Neural cell (in vitro differentiated cells): Measurements from ENCODE around the gene NKAIN2. TPM values are rescaled to one million over a fixed set of nuclear protein-coding genes. Genes with fewer than 3 reads are reported as not detected.

Experiments
- H2AFZ ChIP-seq: fragments of 200-600, 300-800 bp; sonication (generic), shearing (Covaris generic); 2 replicates; pipeline ENCODE4 v1.6.0; 2014; ENCODE audit warnings: low read depth, mild to moderate bottlenecking, antibody characterized with exemption, low read length, moderate library complexity
- H3F3A ChIP-seq: fragments of 200-600 bp; shearing (Covaris generic); 2 replicates; pipeline ENCODE4 v1.6.1; 2016; ENCODE audit warnings: mild to moderate bottlenecking, moderate library complexity, mixed read lengths, antibody characterized with exemption, low read length; ENCODE audit not compliant: insufficient read depth, poor library complexity, severe bottlenecking
- H3K27ac ChIP-seq: fragments of 200-600, 300-800 bp; sonication (generic), shearing (Covaris generic); 2 replicates; pipeline ENCODE4 v1.5.1; 2014; ENCODE audit warnings: mild to moderate bottlenecking, low read length, moderate library complexity
- H3K27me3 ChIP-seq: fragments of 300-800, 200-600 bp; sonication (generic), shearing (Covaris generic); 2 replicates; pipeline ENCODE4 v1.6.0; 2014; ENCODE audit warnings: mild to moderate bottlenecking, low read depth, low read length, moderate library complexity; ENCODE audit not compliant: insufficient read depth
- H3K36me3 ChIP-seq: fragments of 300-800, 200-600 bp; sonication (generic), shearing (Covaris generic); 2 replicates; pipeline ENCODE4 v1.5.1; 2014; ENCODE audit warnings: mild to moderate bottlenecking, antibody characterized with exemption, low read length, moderate library complexity; ENCODE audit not compliant: insufficient read depth
- H3K4me2 ChIP-seq: fragments of 300-800, 200-600 bp; sonication (generic), shearing (Covaris generic); 2 replicates; pipeline ENCODE4 v1.6.0; 2014; ENCODE audit warnings: mild to moderate bottlenecking, low read length
- H3K4me3 ChIP-seq: fragments of 300-800, 200-600 bp; sonication (generic), shearing (Covaris generic); 2 replicates; pipeline ENCODE4 v1.5.1; 2014; ENCODE audit warnings: mild to moderate bottlenecking, low read length, moderate library complexity
- H3K79me2 ChIP-seq: fragments of 200-600 bp; shearing (Covaris generic); replicated peaks from 2 replicates; pipeline ENCODE4 v1.6.0; 2014; ENCODE audit warnings: mild to moderate bottlenecking, low read length, moderate library complexity; ENCODE audit not compliant: insufficient read depth
- H3K9ac ChIP-seq: fragments of 300-800, 200-600 bp; sonication (generic), shearing (Covaris generic); 2 replicates; pipeline ENCODE4 v1.6.1; 2016; ENCODE audit warnings: mild to moderate bottlenecking, low read length, mixed read lengths
- H3K9me2 ChIP-seq: fragments of 200-600 bp; shearing (Covaris generic); 2 replicates; pipeline ENCODE4 v1.6.1; 2016; ENCODE audit warnings: mild to moderate bottlenecking, low read length, mixed read lengths; ENCODE audit not compliant: insufficient read depth
- H3K9me3 ChIP-seq: fragments of 200-600, 300-800 bp; sonication (generic), shearing (Covaris generic); 2 replicates; pipeline ENCODE4 v1.6.1; 2016; ENCODE audit warnings: mild to moderate bottlenecking, mixed run types, low read length, moderate library complexity, mixed read lengths
- H4K20me1 ChIP-seq: fragments of 200-600 bp; shearing (Covaris generic); 2 replicates; pipeline ENCODE4 v1.6.1; 2016; ENCODE audit warnings: mild to moderate bottlenecking, mixed run types; ENCODE audit not compliant: insufficient read depth
- EP300 ChIP-seq: fragments of 450-650 bp; conservative IDR thresholded peaks from 2 replicates; pipeline ENCODE4 v1.6.1; 2014; ENCODE audit warnings: antibody characterized with exemption, mild to moderate bottlenecking, moderate library complexity; ENCODE audit not compliant: poor library complexity, severe bottlenecking
- EZH2 ChIP-seq: fragments of 200-600, 300-800 bp; shearing (Covaris generic), sonication (generic); IDR thresholded peaks from 2 replicates; pipeline ENCODE4 v1.6.1; 2014; ENCODE audit warnings: antibody characterized with exemption, low read length, borderline replicate concordance, mild to moderate bottlenecking; ENCODE audit not compliant: insufficient read depth, poor library complexity, severe bottlenecking
- MXI1 ChIP-seq: fragments of 450-650 bp; conservative IDR thresholded peaks from 2 replicates; pipeline ENCODE4 v1.6.1; 2014; ENCODE audit warnings: antibody characterized with exemption, mild to moderate bottlenecking; ENCODE audit not compliant: poor library complexity, severe bottlenecking
- POLR2AphosphoS5 ChIP-seq: IDR thresholded peaks from 2 replicates; pipeline ENCODE4 v1.6.1; 2012
- RAD21 ChIP-seq: fragments of 450-650 bp; conservative IDR thresholded peaks from 2 replicates; pipeline ENCODE4 v1.6.1; 2014; ENCODE audit warnings: antibody characterized with exemption, mild to moderate bottlenecking, moderate library complexity
- SMC3 ChIP-seq: fragments of 450-650 bp; conservative IDR thresholded peaks from 2 replicates; pipeline ENCODE4 v1.6.1; 2014; ENCODE audit warnings: antibody characterized with exemption, mild to moderate bottlenecking, moderate library complexity; ENCODE audit not compliant: poor library complexity
- TAF1 ChIP-seq: IDR thresholded peaks from 2 replicates; pipeline ENCODE4 v1.6.1; 2012; ENCODE audit warnings: low read depth
- polyA plus RNA-seq: library from polyadenylated mRNA; depleted of rRNA; stranded (reverse); fragments of >200 nt; gene quantifications from 2 replicates; pipeline ENCODE4 v1.2.3, GENCODE V29; 2014
- TF ChIP-seq, protein P1 (sequence below): fragments of 450-650 bp; IDR thresholded peaks from 2 replicates; pipeline ENCODE4 v1.5.1; 2014; ENCODE audit warnings: antibody characterized with exemption, mild to moderate bottlenecking, moderate library complexity; ENCODE audit not compliant: poor library complexity, severe bottlenecking
- TF ChIP-seq, protein P2 (sequence below): IDR thresholded peaks from 2 replicates; pipeline ENCODE4 v1.6.1; 2012; ENCODE audit warnings: borderline replicate concordance

The NKAIN2 gene
- polyA plus RNA-seq, 1 donor from 2014 or later: 23.2 TPM

DNA sequence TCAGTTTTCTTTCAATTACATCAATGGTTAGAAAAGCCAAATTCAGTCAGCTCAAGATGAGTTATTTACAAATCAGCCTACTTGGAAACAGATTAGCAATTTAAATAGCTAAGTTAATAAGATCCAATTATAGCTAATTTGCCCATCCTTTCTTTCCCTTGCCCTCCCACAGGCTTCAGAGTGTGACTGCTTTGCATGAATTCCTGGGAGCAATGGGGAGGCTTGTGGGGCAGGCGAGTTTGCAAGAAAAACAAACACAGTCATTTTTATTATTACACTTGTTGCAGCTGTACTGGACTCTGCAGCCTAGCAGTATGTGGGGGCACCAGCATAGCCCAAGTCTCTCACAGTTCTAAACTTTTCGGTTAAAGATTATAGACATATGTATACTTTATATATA is 219.0 kb downstream of the NKAIN2 start:
- Histone ChIP-seq H3K9me3 (no peaks in the 10 kb centered on the region), H3K36me3 (no peaks in the 10 kb centered on the region), H3K9me2 (no peaks in the 10 kb centered on the region), H3K79me2 (no peaks in the 10 kb centered on the region), H3K9ac (no peak overlapping the region), H2AFZ (no peak overlapping the region), H3K27me3 (peaks cover 3% of the 10 kb centered on the region), H3K4me2 (no peak overlapping the region), H3K27ac (no peak overlapping the region), H4K20me1 (no peaks in the 10 kb centered on the region), H3K4me3 (no peak overlapping the region), H3F3A (no peaks in the 10 kb centered on the region)
- TF ChIP-seq EP300 (no peak), MXI1 (no peak), POLR2AphosphoS5 (no peak), SMC3 (no peak), TAF1 (no peak)
- TF ChIP-seq, protein P1, sequence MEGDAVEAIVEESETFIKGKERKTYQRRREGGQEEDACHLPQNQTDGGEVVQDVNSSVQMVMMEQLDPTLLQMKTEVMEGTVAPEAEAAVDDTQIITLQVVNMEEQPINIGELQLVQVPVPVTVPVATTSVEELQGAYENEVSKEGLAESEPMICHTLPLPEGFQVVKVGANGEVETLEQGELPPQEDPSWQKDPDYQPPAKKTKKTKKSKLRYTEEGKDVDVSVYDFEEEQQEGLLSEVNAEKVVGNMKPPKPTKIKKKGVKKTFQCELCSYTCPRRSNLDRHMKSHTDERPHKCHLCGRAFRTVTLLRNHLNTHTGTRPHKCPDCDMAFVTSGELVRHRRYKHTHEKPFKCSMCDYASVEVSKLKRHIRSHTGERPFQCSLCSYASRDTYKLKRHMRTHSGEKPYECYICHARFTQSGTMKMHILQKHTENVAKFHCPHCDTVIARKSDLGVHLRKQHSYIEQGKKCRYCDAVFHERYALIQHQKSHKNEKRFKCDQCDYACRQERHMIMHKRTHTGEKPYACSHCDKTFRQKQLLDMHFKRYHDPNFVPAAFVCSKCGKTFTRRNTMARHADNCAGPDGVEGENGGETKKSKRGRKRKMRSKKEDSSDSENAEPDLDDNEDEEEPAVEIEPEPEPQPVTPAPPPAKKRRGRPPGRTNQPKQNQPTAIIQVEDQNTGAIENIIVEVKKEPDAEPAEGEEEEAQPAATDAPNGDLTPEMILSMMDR: no peak
- TF ChIP-seq, protein P2, sequence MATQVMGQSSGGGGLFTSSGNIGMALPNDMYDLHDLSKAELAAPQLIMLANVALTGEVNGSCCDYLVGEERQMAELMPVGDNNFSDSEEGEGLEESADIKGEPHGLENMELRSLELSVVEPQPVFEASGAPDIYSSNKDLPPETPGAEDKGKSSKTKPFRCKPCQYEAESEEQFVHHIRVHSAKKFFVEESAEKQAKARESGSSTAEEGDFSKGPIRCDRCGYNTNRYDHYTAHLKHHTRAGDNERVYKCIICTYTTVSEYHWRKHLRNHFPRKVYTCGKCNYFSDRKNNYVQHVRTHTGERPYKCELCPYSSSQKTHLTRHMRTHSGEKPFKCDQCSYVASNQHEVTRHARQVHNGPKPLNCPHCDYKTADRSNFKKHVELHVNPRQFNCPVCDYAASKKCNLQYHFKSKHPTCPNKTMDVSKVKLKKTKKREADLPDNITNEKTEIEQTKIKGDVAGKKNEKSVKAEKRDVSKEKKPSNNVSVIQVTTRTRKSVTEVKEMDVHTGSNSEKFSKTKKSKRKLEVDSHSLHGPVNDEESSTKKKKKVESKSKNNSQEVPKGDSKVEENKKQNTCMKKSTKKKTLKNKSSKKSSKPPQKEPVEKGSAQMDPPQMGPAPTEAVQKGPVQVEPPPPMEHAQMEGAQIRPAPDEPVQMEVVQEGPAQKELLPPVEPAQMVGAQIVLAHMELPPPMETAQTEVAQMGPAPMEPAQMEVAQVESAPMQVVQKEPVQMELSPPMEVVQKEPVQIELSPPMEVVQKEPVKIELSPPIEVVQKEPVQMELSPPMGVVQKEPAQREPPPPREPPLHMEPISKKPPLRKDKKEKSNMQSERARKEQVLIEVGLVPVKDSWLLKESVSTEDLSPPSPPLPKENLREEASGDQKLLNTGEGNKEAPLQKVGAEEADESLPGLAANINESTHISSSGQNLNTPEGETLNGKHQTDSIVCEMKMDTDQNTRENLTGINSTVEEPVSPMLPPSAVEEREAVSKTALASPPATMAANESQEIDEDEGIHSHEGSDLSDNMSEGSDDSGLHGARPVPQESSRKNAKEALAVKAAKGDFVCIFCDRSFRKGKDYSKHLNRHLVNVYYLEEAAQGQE: no peak

DNA sequence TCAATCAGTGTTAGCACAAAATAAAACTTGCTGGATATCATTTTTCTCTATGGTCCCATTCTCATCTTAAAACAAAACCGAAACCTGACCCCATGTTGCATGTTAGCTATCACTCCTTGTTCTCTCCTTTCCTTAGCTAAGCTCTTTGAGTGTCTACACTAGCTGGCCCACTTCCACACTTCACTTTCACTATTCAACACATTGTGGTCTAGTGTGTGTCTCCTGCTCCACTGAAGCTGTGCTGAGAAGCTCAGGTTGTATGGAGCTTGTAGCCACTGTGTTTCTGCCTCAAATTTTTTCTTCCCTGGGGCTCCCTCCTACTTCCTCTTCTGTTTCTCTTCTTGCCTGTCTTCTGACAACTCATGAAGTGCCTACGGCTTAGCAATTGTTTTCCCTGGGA is 223.0 kb downstream of the NKAIN2 start:
- TF ChIP-seq, protein P2: no peak
- TF ChIP-seq EZH2: no peak
- TF ChIP-seq SMC3: no peak
- no peak for TF ChIP-seq TAF1
- TF ChIP-seq, protein P1: no peak
- no peak for TF ChIP-seq POLR2AphosphoS5
- no peak for TF ChIP-seq RAD21
- TF ChIP-seq EP300: no peak
- no peak for TF ChIP-seq MXI1
- Histone ChIP-seq H3K27ac (no peak overlapping the region), H3K9me2 (no peaks in the 10 kb centered on the region), H3K36me3 (no peaks in the 10 kb centered on the region), H3K27me3 (peaks cover 3% of the 10 kb centered on the region), H3K79me2 (no peaks in the 10 kb centered on the region), H3K9ac (no peak overlapping the region), H3K4me2 (no peak overlapping the region), H3K4me3 (no peak overlapping the region), H2AFZ (no peak overlapping the region), H3F3A (no peaks in the 10 kb centered on the region), H4K20me1 (no peaks in the 10 kb centered on the region), H3K9me3 (no peaks in the 10 kb centered on the region)
